Activated CD4-positive, alpha-beta T cell treated with anti-CD3 and anti-CD28 coated beads, Interleukin-2, Interleukin-4, amounts not matched to agents 100 ng/mL and 50 ng/mL, durations not matched to agents 16 hours and 8 hours (primary cell): ENCODE measurements around the gene RHCE.
"Not testable (repeated sequence)": the region's sequence is repeated elsewhere in the genome, so short reads cannot be mapped to it uniquely, and the experiment has no call there.

Source experiments
- DNase-seq: peaks from one replicate; pipeline ENCODE4 v3.0.0-alpha.2; 2020; ENCODE audit warnings: low spot score

RHCE gene

GRCh38 chr1:25432749-25433388, 12.2 kb upstream of the RHCE start:
- DNase-seq = no peak

GRCh38 chr1:25431955-25432719, 11.5 kb upstream of the RHCE start:
- DNase-seq = no peak

- no peak for DNase-seq
Measured at GRCh38 chr1:25430967-25431881, 10.6 kb upstream of the RHCE start.

GRCh38 chr1:25430073-25430966, 9.7 kb upstream of the RHCE start, which contains the start of gene MACO1:
MACO1 (plus strand) TSS chr1:25430897; CDS start chr1:25431099, 202 bp downstream.
- peak; percentile 97 for DNase-seq

- DNase-seq = no peak
Measured at GRCh38 chr1:25428475-25429166, 8.0 kb upstream of the RHCE start.

- no peak for DNase-seq
Measured at GRCh38 chr1:25427696-25428095, 7.1 kb upstream of the RHCE start.

- no peak for DNase-seq
Measured at GRCh38 chr1:25425098-25426085, 4.8 kb upstream of the RHCE start.

GRCh38 chr1:25423206-25423605, 2.6 kb upstream of the RHCE start:
- DNase-seq = not testable (repeated sequence)

- DNase-seq = not testable (repeated sequence)
Measured at GRCh38 chr1:25419339-25419738, 1.3 kb downstream of the RHCE start.

- not testable (repeated sequence) for DNase-seq
Measured at GRCh38 chr1:25417280-25417679, 3.3 kb downstream of the RHCE start.

- DNase-seq = not testable (repeated sequence)
Measured at GRCh38 chr1:25414578-25414977, 6.0 kb downstream of the RHCE start.

GRCh38 chr1:25414157-25414556, 6.5 kb downstream of the RHCE start:
- not testable (repeated sequence) for DNase-seq

- DNase-seq = not testable (repeated sequence)
Measured at GRCh38 chr1:25412872-25413623, 7.6 kb downstream of the RHCE start.

GRCh38 chr1:25409641-25410427, 10.8 kb downstream of the RHCE start:
- not testable (repeated sequence) for DNase-seq

- DNase-seq = not testable (repeated sequence)
Measured at GRCh38 chr1:25405731-25406305, 14.8 kb downstream of the RHCE start.

GRCh38 chr1:25402947-25403803, 17.4 kb downstream of the RHCE start:
- not testable (repeated sequence) for DNase-seq
